ENCODE results near the gene ST3GAL4. TPM values are rescaled to one million over a fixed set of nuclear protein-coding genes. Genes with fewer than 3 reads are reported as not detected.

The ST3GAL4 gene
- total RNA-seq, 1 donor from 2014 or later = 26.2 TPM

- Histone ChIP-seq H3K36me3 (no peaks in the 10 kb centered on the region), H3K9me3 (no peaks in the 10 kb centered on the region), H3K4me3 (no peak overlapping the region), H3K27me3 (ENCODE audit: low read depth) (no peaks in the 10 kb centered on the region), H3K4me1 (peaks cover 10% of the 10 kb centered on the region), H3K27ac (no peak overlapping the region)
- DNase-seq (no peak), ATAC-seq (no peak)
- no peak for TF ChIP-seq CTCF (IDR thresholded peaks at IDR 0.05)
- intact Hi-C loops (cut with DNase I) = no loop called here
These were observed 95.3 kb downstream of the ST3GAL4 start for GRCh38 chr11:126450806-126451205.

- H3K27me3 ChIP-seq (ENCODE audit: low read depth) = no peaks in the 10 kb centered on the region
- TF ChIP-seq CTCF (IDR thresholded peaks at IDR 0.05) = no peak
- peaks cover 10% of the 10 kb centered on the region for H3K4me1 ChIP-seq
- ATAC-seq (no peak), DNase-seq (no peak)
- H3K9me3 ChIP-seq = no peaks in the 10 kb centered on the region
- H3K4me3 ChIP-seq = no peak overlapping the region
- no peaks in the 10 kb centered on the region for H3K36me3 ChIP-seq
- no peak overlapping the region for H3K27ac ChIP-seq
- intact Hi-C loops (cut with DNase I) = no loop called here
These were observed 95.8 kb downstream of the ST3GAL4 start for GRCh38 chr11:126451211-126451802.

- no peaks in the 10 kb centered on the region for H3K9me3 ChIP-seq
- no peak overlapping the region for H3K27ac ChIP-seq
- intact Hi-C loops (cut with DNase I) = no loop called here
- no peak for DNase-seq
- H3K4me1 ChIP-seq = peaks cover 10% of the 10 kb centered on the region
- H3K27me3 ChIP-seq (ENCODE audit: low read depth) = no peaks in the 10 kb centered on the region
- no peaks in the 10 kb centered on the region for H3K36me3 ChIP-seq
- H3K4me3 ChIP-seq = no peak overlapping the region
- no peak for ATAC-seq
- no peak for TF ChIP-seq CTCF (IDR thresholded peaks at IDR 0.05)
These were observed 97.0 kb downstream of the ST3GAL4 start for GRCh38 chr11:126452241-126453101.

- H3K36me3 ChIP-seq = no peaks in the 10 kb centered on the region
- intact Hi-C loops (cut with DNase I) = no loop called here
- TF ChIP-seq CTCF (IDR thresholded peaks at IDR 0.05) = no peak
- H3K27ac ChIP-seq = no peak overlapping the region
- peaks cover 10% of the 10 kb centered on the region for H3K4me1 ChIP-seq
- ATAC-seq (no peak), DNase-seq (no peak)
- no peaks in the 10 kb centered on the region for H3K9me3 ChIP-seq
- no peak overlapping the region for H3K4me3 ChIP-seq
- no peaks in the 10 kb centered on the region for H3K27me3 ChIP-seq (ENCODE audit: low read depth)
These were observed 100.6 kb downstream of the ST3GAL4 start for GRCh38 chr11:126456089-126456488.

GRCh38 chr11:126456783-126457542, 101.5 kb downstream of the ST3GAL4 start:
- no peak for TF ChIP-seq CTCF (IDR thresholded peaks at IDR 0.05)
- intact Hi-C loops (cut with DNase I) = no loop called here
- Histone ChIP-seq H3K27ac (no peak overlapping the region), H3K36me3 (no peaks in the 10 kb centered on the region), H3K4me3 (no peak overlapping the region), H3K4me1 (peaks cover 8% of the 10 kb centered on the region), H3K27me3 (ENCODE audit: low read depth) (no peaks in the 10 kb centered on the region), H3K9me3 (no peaks in the 10 kb centered on the region)
- ATAC-seq (no peak), DNase-seq (no peak)
